GF-D8 (cell line): ENCODE results near the gene TMED8.

Experiments used
- DNase-seq: peaks from one replicate; lab custom pipeline; 2025; lab: John Stamatoyannopoulos, UW

TMED8 gene

DNA sequence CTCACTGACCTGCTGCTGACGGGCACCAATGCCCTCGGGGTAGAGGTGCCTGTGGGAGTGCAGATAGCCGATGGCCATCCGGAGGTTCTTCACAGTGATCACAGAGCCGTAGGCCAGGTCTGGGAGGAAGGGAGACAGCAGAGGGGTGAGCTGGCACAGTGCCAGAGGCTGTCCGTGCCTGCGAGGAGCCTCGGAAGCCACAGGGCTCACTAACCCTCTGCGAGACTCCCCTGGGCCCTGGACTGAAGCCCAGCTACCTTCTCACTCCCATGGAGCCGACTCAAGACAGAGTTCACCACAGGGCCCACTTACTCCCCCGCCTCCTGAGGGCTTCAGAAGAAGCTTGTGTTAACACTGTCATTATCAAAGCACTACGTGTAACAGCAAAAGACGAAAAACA, 80.7 kb downstream of the TMED8 start:
- no peak for DNase-seq

DNA sequence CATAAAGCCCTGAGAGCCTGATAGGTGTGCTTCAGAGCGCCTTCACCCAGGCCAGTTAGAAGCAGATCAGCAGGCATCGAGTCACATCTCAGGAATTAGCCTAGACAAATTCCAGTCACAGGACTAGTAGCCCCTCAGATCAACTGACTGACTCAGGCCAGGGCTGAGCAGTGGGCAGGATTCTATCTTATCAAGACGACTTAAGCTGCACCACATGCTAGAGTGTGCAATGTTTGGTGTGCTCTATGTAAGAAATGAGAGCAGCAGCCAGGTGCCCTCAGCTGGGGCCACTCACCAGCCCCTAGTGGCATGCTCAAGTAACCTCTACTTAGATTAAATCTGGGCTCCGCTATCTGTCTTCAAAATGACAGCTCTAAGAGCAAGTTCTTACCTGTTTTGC, 86.2 kb downstream of the TMED8 start:
- no peak for DNase-seq

- DNase-seq = no peak
Observed at GRCh38 chr14:77286576-77286975, 90.3 kb downstream of the TMED8 start.
